Measurements from ENCODE around the gene CASKIN1.
"Not testable (repeated sequence)": the region's sequence is repeated elsewhere in the genome, so short reads cannot be mapped to it uniquely, and the experiment has no call there.

CASKIN1 gene

DNA sequence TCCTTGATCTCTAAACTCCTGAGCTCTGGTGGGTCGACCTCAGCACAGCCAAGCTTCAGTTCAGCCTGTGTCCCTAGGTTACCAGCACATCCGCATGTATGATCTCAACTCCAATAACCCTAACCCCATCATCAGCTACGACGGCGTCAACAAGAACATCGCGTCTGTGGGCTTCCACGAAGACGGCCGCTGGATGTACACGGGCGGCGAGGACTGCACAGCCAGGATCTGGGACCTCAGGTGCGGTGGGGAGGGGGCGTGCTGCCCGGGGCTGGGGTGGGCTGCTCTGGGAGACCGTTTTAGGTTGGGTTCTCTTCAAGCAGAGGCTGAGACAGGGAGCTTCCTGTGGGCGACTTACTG is 10.0 kb upstream of the CASKIN1 start:
- TF ChIP-seq, protein P1, sequence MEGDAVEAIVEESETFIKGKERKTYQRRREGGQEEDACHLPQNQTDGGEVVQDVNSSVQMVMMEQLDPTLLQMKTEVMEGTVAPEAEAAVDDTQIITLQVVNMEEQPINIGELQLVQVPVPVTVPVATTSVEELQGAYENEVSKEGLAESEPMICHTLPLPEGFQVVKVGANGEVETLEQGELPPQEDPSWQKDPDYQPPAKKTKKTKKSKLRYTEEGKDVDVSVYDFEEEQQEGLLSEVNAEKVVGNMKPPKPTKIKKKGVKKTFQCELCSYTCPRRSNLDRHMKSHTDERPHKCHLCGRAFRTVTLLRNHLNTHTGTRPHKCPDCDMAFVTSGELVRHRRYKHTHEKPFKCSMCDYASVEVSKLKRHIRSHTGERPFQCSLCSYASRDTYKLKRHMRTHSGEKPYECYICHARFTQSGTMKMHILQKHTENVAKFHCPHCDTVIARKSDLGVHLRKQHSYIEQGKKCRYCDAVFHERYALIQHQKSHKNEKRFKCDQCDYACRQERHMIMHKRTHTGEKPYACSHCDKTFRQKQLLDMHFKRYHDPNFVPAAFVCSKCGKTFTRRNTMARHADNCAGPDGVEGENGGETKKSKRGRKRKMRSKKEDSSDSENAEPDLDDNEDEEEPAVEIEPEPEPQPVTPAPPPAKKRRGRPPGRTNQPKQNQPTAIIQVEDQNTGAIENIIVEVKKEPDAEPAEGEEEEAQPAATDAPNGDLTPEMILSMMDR (IDR thresholded peaks at IDR 0.05; ENCODE audit: low read depth, low read length, missing control alignments) = no peak
- H3K4me3 ChIP-seq (ENCODE audit: low read depth, low read length) = peak overlapping the region; percentile 67
- DNase-seq (ENCODE audit: low read depth) = no peak
- in situ Hi-C loops (cut with HindIII; ENCODE audit: low sequenced_read_pairs) = no loop called here

DNA sequence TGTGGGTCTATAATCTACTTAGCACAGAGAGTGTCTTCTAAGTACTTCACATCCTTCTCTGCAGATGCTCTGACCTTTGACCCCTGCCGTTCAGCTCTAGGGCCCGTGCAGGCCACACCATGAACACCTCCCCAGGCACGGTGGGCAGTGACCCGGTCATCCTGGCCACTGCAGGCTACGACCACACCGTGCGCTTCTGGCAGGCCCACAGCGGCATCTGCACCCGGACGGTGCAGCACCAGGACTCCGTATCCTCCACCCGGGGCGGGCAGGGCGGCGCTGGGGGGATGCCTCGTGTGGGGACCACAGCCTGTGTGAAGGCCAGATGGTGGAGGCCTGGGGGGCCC is 9.5 kb upstream of the CASKIN1 start:
- DNase-seq (ENCODE audit: low read depth) = no peak
- in situ Hi-C loops (cut with HindIII; ENCODE audit: low sequenced_read_pairs) = no loop called here
- peak overlapping the region; percentile 67 for H3K4me3 ChIP-seq (ENCODE audit: low read depth, low read length)
- TF ChIP-seq, protein P1 (IDR thresholded peaks at IDR 0.05; ENCODE audit: low read depth, low read length, missing control alignments) = no peak

DNA sequence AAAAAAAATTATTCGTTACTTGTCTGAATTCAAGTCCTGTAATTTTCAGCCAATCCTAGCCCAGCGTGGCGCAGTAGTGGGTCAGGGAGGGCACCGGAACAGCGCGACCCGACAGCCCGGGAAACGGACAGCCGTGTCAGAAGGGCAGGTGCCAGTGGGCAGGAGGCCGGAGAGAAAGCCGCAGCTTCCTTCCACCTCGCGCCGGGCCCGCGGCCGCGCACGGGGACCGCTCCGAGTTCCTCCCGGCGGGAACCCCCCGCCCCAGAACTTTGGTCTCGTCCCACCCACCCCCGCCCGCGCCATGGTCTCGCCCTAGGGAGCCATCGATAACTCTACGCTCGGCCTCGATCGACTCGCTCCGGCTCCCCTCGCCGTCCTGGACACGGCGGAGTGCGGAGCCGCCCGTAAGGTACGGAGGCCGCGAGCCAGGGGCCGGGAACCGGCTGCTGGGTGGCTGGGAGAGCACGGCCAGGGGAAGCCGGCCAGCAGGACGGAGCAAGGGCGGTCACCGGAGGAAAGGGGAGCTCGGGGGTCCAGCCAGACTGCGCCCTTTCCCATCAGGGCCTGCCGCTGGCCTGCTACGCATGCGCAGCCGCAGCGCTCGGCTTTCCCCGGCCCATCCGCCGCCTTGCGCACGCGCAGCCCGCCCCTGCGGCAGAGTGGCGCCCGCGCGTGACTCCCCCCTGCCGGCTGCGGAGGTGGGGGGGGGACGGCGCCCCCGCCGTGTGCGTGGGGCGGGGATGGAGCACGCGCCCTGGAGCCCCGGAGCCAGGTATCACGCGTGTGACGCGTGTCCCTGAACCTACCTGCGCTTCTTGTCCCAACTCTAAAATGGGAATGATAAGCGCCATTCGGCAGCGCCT is 8.9 kb upstream of the CASKIN1 start, which contains the start of gene MLST8:
Gene MLST8, plus strand, starts transcription at position 351 of the 863 bp plus-strand sequence. CDS start 632 bp downstream, outside the sequence.
- peak; percentile 59 for DNase-seq (ENCODE audit: low read depth)
- in situ Hi-C loops (cut with HindIII; ENCODE audit: low sequenced_read_pairs) = no loop called here
- TF ChIP-seq, protein P1 (IDR thresholded peaks at IDR 0.05; ENCODE audit: low read depth, low read length, missing control alignments) = peak; percentile 10
- peak within 1 kb of the TSS; percentile 67 for H3K4me3 ChIP-seq (ENCODE audit: low read depth, low read length)

DNA sequence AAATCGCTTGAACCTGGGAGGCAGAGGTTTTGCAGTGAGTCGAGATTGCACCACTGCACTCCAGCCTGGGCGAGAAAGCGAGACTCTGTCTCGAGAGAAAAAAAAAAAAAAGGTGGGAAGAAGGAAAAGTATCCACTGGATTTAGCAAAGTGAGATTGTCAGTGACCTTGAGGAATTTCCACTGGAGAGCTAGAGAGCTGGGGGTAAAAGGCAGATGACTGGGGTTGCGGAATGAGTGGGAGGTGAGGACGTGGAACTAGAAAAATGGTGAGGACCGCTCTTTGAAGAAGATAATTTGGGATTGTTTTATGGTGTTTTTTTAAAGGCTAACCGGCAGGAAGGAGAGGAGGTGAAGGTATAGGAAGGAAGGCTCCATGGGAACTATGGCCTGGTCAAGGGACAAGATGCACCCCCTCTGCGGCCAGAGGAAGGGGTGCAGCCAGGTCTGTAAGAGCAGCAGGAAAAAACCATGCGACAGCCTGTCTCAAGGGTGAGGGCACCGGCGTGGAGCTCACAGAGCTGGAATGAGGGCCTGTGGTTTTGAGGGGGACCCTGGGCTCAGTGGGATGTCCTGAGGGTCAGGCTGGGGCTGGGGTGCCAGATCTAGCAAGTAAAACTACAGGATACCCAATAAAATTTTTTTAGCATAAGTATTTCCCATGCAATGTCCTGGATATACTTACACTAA is 8.2 kb upstream of the CASKIN1 start:
- TF ChIP-seq, protein P1 (IDR thresholded peaks at IDR 0.05; ENCODE audit: low read depth, low read length, missing control alignments) = no peak
- no peak for DNase-seq (ENCODE audit: low read depth)
- H3K4me3 ChIP-seq (ENCODE audit: low read depth, low read length) = peak overlapping the region; percentile 67
- in situ Hi-C loops (cut with HindIII; ENCODE audit: low sequenced_read_pairs) = no loop called here

DNA sequence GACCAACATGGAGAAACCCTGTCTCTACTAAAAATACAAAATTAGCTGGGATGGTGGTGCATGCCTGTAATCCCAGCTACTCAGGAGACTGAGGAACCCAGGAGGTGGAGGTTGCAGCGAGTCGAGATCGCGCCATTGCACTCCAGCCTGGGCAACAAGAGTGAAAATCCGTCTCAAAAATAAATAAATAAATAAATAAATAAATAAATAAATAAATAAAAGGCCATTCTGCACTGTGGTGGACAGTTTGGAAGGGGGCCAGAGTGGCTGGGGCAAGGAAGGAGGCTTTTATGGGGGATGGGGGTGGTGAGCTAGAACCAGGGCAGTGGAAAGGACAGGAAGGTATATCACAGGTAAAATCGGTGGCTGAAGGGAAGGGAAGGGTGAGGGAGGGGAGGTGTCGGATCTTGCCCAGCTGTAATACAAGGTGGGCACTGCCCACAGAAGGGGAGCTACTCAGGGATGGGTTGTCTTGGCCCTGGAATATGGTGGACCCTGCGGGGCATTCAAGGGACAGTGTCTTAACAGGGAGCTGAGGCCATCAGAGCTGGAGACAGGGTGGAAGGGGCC is 6.8 kb upstream of the CASKIN1 start:
- in situ Hi-C loops (cut with HindIII; ENCODE audit: low sequenced_read_pairs); DNase-seq (ENCODE audit: low read depth); H3K4me3 ChIP-seq (ENCODE audit: low read depth, low read length): not testable (repeated sequence)

DNA sequence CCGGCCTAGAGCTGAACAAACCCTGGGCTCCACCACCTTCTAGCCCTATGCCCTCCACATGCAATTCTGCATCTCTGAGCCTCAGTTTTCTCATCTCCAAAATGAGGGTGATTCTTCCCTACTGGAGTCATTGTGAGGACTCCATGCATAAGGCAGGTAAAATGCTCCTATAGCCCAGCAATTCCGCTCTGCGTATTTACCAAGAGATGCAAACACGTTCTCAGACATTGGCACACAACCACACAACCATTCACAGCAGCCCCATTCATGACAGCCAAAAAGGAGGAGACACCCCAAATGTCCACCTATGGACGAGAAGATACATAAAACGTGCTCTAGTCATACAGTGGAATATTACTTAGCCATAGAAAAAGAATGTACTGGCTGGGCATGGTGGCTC is 3.9 kb upstream of the CASKIN1 start:
- in situ Hi-C loops (cut with HindIII; ENCODE audit: low sequenced_read_pairs) = no loop called here
- no peak overlapping the region for H3K4me3 ChIP-seq (ENCODE audit: low read depth, low read length)
- TF ChIP-seq, protein P1 (IDR thresholded peaks at IDR 0.05; ENCODE audit: low read depth, low read length, missing control alignments) = no peak
- DNase-seq (ENCODE audit: low read depth) = no peak
